ENCODE measurements around the gene SPATS1.
A peak's percentile ranks its signal among the peaks of the same experiment; 100 is the strongest.

Gene SPATS1

DNA sequence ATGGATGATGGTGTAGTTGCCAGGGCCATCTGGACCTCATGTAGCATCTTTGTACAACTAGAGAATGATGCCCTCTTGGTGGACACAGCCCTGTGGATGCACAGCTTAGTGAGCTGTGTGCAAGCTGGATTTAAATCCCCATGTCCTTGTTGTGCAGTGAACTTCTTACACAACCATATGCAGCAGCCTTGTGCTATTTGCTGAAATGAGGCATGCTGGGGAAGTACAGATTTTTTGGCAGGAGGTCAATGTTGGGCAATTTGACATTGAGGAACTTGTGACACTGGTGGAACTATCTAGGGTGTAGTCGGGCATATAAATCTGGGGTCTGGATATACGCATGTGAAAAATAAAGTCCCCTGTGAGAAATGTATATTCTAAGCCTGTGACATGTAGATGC, 39.3 kb downstream of the SPATS1 start:
- TF ChIP-seq, protein P1, sequence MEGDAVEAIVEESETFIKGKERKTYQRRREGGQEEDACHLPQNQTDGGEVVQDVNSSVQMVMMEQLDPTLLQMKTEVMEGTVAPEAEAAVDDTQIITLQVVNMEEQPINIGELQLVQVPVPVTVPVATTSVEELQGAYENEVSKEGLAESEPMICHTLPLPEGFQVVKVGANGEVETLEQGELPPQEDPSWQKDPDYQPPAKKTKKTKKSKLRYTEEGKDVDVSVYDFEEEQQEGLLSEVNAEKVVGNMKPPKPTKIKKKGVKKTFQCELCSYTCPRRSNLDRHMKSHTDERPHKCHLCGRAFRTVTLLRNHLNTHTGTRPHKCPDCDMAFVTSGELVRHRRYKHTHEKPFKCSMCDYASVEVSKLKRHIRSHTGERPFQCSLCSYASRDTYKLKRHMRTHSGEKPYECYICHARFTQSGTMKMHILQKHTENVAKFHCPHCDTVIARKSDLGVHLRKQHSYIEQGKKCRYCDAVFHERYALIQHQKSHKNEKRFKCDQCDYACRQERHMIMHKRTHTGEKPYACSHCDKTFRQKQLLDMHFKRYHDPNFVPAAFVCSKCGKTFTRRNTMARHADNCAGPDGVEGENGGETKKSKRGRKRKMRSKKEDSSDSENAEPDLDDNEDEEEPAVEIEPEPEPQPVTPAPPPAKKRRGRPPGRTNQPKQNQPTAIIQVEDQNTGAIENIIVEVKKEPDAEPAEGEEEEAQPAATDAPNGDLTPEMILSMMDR (IDR thresholded peaks at IDR 0.05; ENCODE audit: low read depth, low read length), result no peak
- H3K4me3 ChIP-seq (ENCODE audit: low read depth, low read length), result no peak overlapping the region

DNA sequence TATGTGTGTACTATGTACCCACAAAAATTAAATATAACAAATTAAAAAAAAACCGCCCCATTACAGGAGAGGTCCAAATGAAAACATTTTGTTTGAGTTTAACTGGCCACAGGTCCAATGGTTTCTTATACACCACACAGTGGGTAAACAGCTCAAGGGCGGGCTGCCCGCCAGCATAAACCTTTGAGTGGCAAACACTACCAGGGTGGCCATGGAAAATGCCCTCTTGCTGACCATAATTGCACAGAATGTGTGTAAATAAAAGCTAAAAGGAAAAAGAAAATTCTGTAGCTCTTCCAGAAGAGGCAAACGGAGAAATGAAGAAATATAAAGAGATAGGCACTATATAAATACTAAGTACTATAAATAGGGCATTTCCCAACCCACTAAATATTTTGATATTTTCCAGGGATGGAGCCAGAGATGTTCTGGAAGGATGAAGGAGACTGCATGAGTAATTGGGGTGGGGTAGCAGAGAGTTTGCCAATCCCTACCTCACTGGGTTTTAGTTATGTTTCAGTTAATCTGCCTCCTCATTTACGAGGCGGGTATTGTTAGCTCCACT, 44.0 kb downstream of the SPATS1 start:
- H3K4me3 ChIP-seq (ENCODE audit: low read depth, low read length), result peak overlapping the region; percentile 93
- TF ChIP-seq, protein P1 (IDR thresholded peaks at IDR 0.05; ENCODE audit: low read depth, low read length), result no peak

DNA sequence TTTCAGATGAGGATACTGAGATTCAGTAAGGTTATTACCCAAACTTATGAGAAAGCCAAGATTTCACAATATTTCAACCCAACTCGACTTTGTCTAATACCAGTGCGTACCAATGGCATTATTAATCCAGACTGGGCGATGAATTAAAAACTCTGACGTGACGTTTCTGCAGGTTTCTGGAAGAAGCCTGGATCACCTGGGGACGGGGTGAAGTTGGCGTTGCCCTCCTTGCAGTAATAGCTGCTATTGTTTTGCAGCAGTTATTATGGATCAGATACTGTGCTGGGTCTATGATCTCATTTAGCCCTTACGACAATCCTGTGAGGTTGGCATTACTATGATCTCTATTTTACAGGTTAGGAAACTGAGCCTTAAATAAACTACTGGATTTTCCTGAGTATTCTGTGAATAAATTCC, 44.5 kb downstream of the SPATS1 start:
- H3K4me3 ChIP-seq (ENCODE audit: low read depth, low read length), result peak overlapping the region; percentile 93
- TF ChIP-seq, protein P1 (IDR thresholded peaks at IDR 0.05; ENCODE audit: low read depth, low read length), result no peak

DNA sequence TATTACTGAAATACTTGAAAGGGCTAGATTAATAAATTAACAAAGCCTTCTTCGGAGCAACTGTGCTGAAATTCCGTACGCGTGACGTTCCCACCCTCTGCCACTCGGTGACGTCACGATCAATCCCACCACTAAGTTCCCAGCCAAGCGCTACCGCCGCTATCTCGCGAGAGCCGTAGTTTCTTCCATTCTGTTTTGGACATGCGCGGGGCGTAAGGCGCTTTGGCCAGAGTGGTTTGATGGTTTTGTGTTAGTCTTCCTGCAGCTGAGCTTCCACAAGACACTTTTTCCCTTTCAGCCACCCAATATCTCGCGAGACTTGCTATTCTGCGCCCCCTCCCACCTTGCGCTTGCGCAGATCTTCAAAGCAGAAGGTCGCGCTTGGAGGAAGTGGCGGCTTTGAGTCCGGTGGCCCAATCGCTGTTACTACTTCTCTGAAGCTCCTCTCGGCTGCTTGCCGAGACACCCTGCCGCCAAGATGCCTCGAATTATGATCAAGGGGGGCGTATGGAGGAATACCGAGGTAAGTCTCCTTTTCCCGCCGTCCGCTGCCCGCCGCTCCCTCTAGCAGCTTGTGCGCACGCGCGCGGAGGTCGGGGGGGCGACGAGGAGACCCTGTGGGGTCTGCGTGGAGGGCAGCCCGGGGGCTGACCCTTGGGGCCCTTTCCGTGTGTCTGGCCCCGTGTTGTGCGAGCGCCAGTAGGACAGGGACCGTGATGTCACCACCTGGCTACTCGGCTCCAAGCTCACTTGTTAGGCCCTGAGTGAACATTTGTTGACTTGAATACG, 45.1 kb downstream of the SPATS1 start, which contains the start of gene CDC5L:
CDC5L (plus strand) TSS at position 361 of the 789 bp plus-strand sequence; CDS start at position 479, 118 bp downstream.
- TF ChIP-seq, protein P1 (IDR thresholded peaks at IDR 0.05; ENCODE audit: low read depth, low read length), result no peak
- peak within 1 kb of the TSS; percentile 93 for H3K4me3 ChIP-seq (ENCODE audit: low read depth, low read length)

DNA sequence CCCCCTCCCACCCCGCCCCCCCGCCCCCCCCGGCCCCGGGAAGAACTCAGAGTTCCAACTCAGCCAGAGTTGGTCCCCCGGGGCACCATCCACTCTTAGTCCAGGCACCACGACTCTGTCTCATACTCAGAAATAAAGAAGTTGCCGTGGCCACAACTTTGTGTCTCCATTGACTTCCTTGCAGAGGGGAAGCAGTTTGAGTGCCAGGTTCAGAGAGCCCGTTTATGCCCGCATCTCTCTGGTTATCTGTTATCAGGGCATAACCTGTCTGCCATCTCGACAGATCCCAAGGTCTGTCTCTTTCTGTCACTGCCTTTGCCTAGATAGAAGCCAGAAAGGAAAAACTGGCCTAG, 45.7 kb downstream of the SPATS1 start:
- peak overlapping the region; percentile 93 for H3K4me3 ChIP-seq (ENCODE audit: low read depth, low read length)

DNA sequence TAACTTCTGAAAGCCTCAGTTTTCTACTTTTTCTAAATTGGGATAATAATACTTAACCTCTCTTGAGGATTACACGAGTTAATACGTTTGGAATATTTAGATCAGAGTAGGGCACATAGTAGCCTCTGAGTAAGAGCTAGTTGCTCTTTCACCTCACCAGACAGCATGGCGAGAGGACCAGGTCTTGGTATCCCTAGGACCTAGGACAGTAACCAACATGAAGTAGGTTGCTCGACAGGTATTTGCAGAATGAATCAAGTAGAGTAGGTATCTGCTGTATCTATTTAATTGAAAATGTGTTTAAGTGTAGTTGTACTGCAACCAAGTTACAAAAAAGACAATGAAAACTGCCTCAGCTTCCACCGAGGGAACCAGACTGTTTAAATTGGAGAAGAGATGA, 46.4 kb downstream of the SPATS1 start:
- peak overlapping the region; percentile 93 for H3K4me3 ChIP-seq (ENCODE audit: low read depth, low read length)
- TF ChIP-seq, protein P1 (IDR thresholded peaks at IDR 0.05; ENCODE audit: low read depth, low read length), result no peak

More for the DNA sequence above, 45.7 kb downstream of the SPATS1 start:
- TF ChIP-seq, protein P1 (IDR thresholded peaks at IDR 0.05; ENCODE audit: low read depth, low read length), result no peak

DNA sequence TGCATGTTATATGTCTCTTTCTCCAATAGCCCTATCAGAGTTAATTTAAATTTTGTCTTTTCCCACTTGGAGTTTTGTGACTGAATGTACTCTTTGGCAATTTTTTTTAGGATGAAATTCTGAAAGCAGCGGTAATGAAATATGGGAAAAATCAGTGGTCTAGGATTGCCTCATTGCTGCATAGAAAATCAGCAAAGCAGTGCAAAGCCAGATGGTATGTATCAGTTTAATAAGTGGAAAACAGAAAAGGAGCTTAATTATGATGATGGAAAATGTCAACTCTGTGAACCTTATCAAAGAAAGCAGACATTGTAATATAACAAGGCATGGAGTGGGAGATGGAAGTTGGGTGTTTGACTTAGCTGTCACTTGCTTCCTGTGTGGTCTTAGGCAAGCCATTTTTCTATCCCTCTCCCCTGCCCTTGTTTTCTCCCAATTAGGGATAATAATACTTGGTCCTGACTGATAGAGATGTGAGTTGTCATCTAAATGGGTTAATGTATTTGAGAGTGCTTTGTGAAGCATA, 47.8 kb downstream of the SPATS1 start:
- no peak overlapping the region for H3K4me3 ChIP-seq (ENCODE audit: low read depth, low read length)
- TF ChIP-seq, protein P1 (IDR thresholded peaks at IDR 0.05; ENCODE audit: low read depth, low read length), result no peak
